CD14-positive monocyte (primary cell): ENCODE results near the gene PFN3. TPM values are rescaled to one million over a fixed set of nuclear protein-coding genes. Genes with fewer than 3 reads are reported as not detected.

Source experiments
- DNase-seq, 3 donors: peaks; one replicate each; pipeline ENCODE4 v3.0.0-alpha.2; 2011 to 2022
- H2AFZ ChIP-seq: 2 replicates; pipeline ENCODE4 v1.6.0; 2012; ENCODE audit warnings: mild to moderate bottlenecking, low read depth, low read length, inconsistent platforms; ENCODE audit not compliant: insufficient read depth, poor library complexity, severe bottlenecking
- H3K27ac ChIP-seq, 2 donors: 1 replicate in 1 of 2; 2 replicates in 1 of 2; pipeline ENCODE4 v1.5.1; 2012 to 2013; ENCODE audit warnings: low read length in 2 of 2, control low read depth in 1 of 2, inconsistent platforms in 1 of 2, low read depth in 1 of 2, mild to moderate bottlenecking in 1 of 2
- H3K27me3 ChIP-seq, 2 donors: one replicate each; pipeline versions ENCODE4 v1.6.0 to v1.6.1; 2011 to 2013; ENCODE audit warnings: low read length in 2 of 2; ENCODE audit not compliant: control insufficient read depth in 2 of 2, insufficient read depth in 2 of 2
- H3K36me3 ChIP-seq, 2 donors: replicated peaks in 1 of 2; 1 replicate in 1 of 2; 2 replicates in 1 of 2; pipeline versions ENCODE4 v1.5.1 to v1.6.1; 2012 to 2013; ENCODE audit warnings: low read length in 2 of 2, control low read depth in 1 of 2, inconsistent platforms in 1 of 2, mild to moderate bottlenecking in 1 of 2; ENCODE audit not compliant: insufficient read depth in 2 of 2, control insufficient read depth in 1 of 2
- H3K4me1 ChIP-seq, 2 donors: 1 replicate in 1 of 2; 2 replicates in 1 of 2; pipeline versions ENCODE4 v1.5.1 to v1.6.1; 2012 to 2013; ENCODE audit warnings: low read length in 2 of 2, control low read depth in 1 of 2, inconsistent platforms in 1 of 2, mild to moderate bottlenecking in 1 of 2, moderate library complexity in 1 of 2; ENCODE audit not compliant: insufficient read depth in 2 of 2, control insufficient read depth in 1 of 2
- H3K4me2 ChIP-seq: replicated peaks from 2 replicates; pipeline ENCODE3; 2012; ENCODE audit warnings: low read length, moderate library complexity, mild to moderate bottlenecking; ENCODE audit not compliant: poor library complexity, severe bottlenecking; ENCODE audit errors: extremely low read depth
- H3K4me3 ChIP-seq, 3 experiments: fragments of 200-600 bp in 1 of 3; sonication (generic) in 1 of 3; replicated peaks in 1 of 3; 1 replicate in 2 of 3; 2 replicates in 1 of 3; pipeline ENCODE4 v1.5.1; 2011 to 2013; ENCODE audit warnings: low read length in 3 of 3, mild to moderate bottlenecking in 3 of 3, control low read depth in 2 of 3, low read depth in 2 of 3, inconsistent platforms in 1 of 3, moderate library complexity in 1 of 3
- H3K79me2 ChIP-seq: 2 replicates; pipeline ENCODE4 v1.6.0; 2012; ENCODE audit warnings: mild to moderate bottlenecking, control low read depth, inconsistent platforms, low read length, moderate library complexity; ENCODE audit not compliant: insufficient read depth
- H3K9ac ChIP-seq: 2 replicates; pipeline ENCODE4 v1.6.0; 2017; ENCODE audit warnings: low read length, mild to moderate bottlenecking; ENCODE audit not compliant: insufficient read depth, poor library complexity, severe bottlenecking
- H3K9me3 ChIP-seq, 2 donors: replicated peaks in 1 of 2; 1 replicate in 1 of 2; 2 replicates in 1 of 2; pipeline versions ENCODE4 v1.5.1 to v1.6.1; 2012 to 2013; ENCODE audit warnings: low read length in 2 of 2, control low read depth in 1 of 2; ENCODE audit not compliant: control insufficient read depth in 1 of 2, insufficient read depth in 1 of 2
- H4K20me1 ChIP-seq: 2 replicates; pipeline ENCODE4 v1.6.0; 2012; ENCODE audit warnings: mild to moderate bottlenecking, low read length, control low read depth, moderate library complexity; ENCODE audit not compliant: insufficient read depth
- H3K27ac Mint-ChIP-seq, 7 donors: one replicate each; pipeline ENCODE4 v1.8.0; 2020; ENCODE audit warnings: mild to moderate bottlenecking in 7 of 7, mixed read lengths in 7 of 7, moderate library complexity in 6 of 7, inconsistent platforms in 2 of 7
- H3K27me3 Mint-ChIP-seq, 3 donors: one replicate each; pipeline ENCODE4 v1.8.0; 2021 to 2022; ENCODE audit warnings: low read depth in 3 of 3, mild to moderate bottlenecking in 3 of 3, mixed read lengths in 3 of 3, moderate library complexity in 3 of 3, inconsistent platforms in 1 of 3
- H3K36me3 Mint-ChIP-seq, 2 donors: one replicate each; pipeline ENCODE4 v1.8.0; 2020; ENCODE audit warnings: mixed read lengths in 2 of 2, inconsistent platforms in 1 of 2, mild to moderate bottlenecking in 1 of 2
- H3K4me1 Mint-ChIP-seq: one replicate; pipeline ENCODE4 v1.8.0; 2020; ENCODE audit warnings: mild to moderate bottlenecking, mixed read lengths
- H3K4me3 Mint-ChIP-seq, 2 donors: one replicate each; pipeline ENCODE4 v1.8.0; 2020; ENCODE audit warnings: mild to moderate bottlenecking in 2 of 2, mixed read lengths in 2 of 2, moderate library complexity in 1 of 2
- H3K9me3 Mint-ChIP-seq, 7 donors: one replicate each; pipeline ENCODE4 v1.8.0; 2020 to 2022; ENCODE audit warnings: mixed read lengths in 7 of 7, mild to moderate bottlenecking in 6 of 7, moderate library complexity in 6 of 7, inconsistent platforms in 2 of 7
- CTCF ChIP-seq: fragments of 200-600 bp; IDR thresholded peaks from one replicate; pipeline ENCODE4 v1.8.0; 2022; ENCODE audit warnings: antibody characterized with exemption, mild to moderate bottlenecking
- WGBS: methylation state at CpG from one replicate; pipeline ENCODE4 v1.1.5; 2013; ENCODE audit warnings: missing lambda C conversion rate; ENCODE audit not compliant: insufficient coverage; 5-methylcytosine and 5-hydroxymethylcytosine counted together
- intact Hi-C, 2 donors: fragments of 100-400 bp; cut with micrococcal nuclease; formaldehyde crosslinking; loops; one replicate each; pipeline versions ENCODE4 v1.15.0 to v1.15.1; 2023
- polyA plus RNA-seq, 3 donors: library from polyadenylated mRNA; depleted of rRNA in 1 of 3; unstranded in 2 of 3; stranded (reverse) in 1 of 3; fragments of 300-500 nt in 2 of 3; fragments of >200 nt in 1 of 3; fragmentation: Illumina TruSeq in 2 of 3; gene quantifications; 1 replicate in 2 of 3; 2 replicates in 1 of 3; pipeline ENCODE4 v1.2.3, GENCODE V29; 2012 to 2021

PFN3 gene
- polyA plus RNA-seq, 3 donors, result not detected

DNA sequence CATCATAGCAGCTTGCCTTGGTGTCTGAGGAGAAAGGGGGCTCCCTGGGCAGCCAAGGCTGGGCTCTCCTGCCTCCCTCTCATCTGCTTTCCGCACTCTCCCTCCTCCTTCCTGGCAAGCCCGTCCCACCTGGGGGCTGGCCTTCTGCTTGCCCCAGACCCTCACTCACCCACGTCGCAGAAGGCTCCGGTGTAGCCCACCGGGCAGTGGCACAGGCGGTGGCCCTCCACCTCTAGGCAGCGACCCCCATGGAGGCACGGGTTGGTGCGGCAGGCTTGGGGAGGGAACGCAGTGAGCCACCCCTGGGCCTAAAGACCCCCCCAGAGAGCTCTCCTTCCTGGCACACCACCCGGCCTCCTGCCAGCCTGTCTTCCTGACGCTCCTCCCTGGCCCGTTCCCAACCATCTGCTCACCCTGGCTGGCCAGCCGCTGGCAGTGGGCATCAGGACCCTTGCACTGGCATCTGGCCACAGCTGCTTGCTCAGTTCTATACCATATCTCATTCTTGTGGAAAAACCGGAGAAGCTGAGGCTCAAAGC, 4.2 kb upstream of the PFN3 start:
- WGBS, result 49% methylated on average over 12 of the region's 16 CpGs
- Histone ChIP-seq H3K9me3 (peaks cover 0 to 12% of the 10 kb centered on the region in 2 donors), H3K9ac (peak overlapping the region; percentile 58), H3K4me2 (peak overlapping the region; percentile 89), H3K27ac (no peak overlapping the region), H2AFZ (peak overlapping the region; percentile 81), H3K79me2 (no peaks in the 10 kb centered on the region), H3K4me1 (peaks cover 45 to 46% of the 10 kb centered on the region in 2 donors), H3K27me3 (peaks cover 26 to 38% of the 10 kb centered on the region in 2 donors), H3K36me3 (no peaks in the 10 kb centered on the region), H4K20me1 (peaks cover 11% of the 10 kb centered on the region), H3K4me3 (peak overlapping the region in 1 of 3 experiments; percentile 74)
- H3K27ac Mint-ChIP-seq, result peak overlapping the region in 6 of 7 donors; percentile 32 to 89 (median 82)
- intact Hi-C loops, result loop anchor here (1.0 to 5.0 kb wide), 5 partner anchors 14 to 93 kb away; partner anchors contain the start of gene PDLIM7 (in 1 of the 2)
- TF ChIP-seq CTCF, result no peak
- peaks cover 0 to 17% (median 5%) of the 10 kb centered on the region in 7 donors for H3K9me3 Mint-ChIP-seq
- DNase-seq, result no peak
- H3K36me3 Mint-ChIP-seq, result peaks cover 8% of the 10 kb centered on the region in 2 donors
- H3K4me3 Mint-ChIP-seq, result peak overlapping the region; percentile 72 to 74
- H3K4me1 Mint-ChIP-seq, result peaks cover 42% of the 10 kb centered on the region
- peaks cover 38 to 53% (median 49%) of the 10 kb centered on the region in 3 donors for H3K27me3 Mint-ChIP-seq

DNA sequence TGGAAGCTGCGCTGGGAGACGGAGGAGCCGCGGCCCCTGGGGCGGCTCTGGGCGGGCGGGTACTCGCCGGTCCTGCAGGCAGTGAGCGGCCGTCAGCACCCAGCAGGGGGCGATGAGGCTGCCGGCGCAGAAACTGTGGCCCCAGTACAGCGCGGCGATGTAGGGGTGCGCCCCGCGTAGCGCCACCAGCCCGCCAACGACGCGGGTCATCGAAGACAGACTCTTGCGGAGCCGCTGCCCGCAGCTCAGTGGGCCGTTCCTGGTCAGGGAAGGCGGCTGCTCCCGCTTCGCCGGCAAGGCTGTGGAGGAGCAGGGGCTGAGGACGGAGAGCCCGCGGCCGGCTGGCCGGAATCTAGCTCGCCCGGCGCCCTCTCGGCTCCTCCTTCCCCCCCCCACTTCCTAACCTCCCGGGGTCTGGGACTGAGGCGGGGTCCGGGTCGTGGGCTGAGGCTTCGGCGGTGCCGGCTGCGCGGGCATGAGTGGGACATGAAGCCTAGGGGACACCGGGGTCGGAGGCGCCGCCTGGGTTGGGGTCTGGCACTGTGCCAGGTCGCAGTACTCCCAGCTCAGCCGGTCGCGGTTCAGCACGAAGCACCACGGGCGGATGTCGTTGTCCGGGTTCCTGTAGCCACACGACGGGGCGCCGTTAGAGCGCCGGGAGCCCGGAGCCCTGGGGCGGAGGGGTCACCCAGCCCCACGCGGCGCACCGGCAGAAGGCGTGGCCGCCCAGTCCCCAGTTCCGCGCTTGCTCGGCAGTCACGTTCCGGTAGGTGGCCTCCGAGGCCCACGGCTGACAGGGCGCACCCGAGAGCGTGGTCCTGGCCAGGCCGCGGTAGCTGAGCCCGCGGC, 3.6 kb upstream of the PFN3 start:
- Histone ChIP-seq H3K36me3 (no peaks in the 10 kb centered on the region), H3K79me2 (no peaks in the 10 kb centered on the region), H4K20me1 (peaks cover 11% of the 10 kb centered on the region), H3K4me3 (peak overlapping the region; percentile 21 to 74 (median 39)), H3K9me3 (peaks cover 0 to 12% of the 10 kb centered on the region in 2 donors), H3K4me1 (peaks cover 45 to 46% of the 10 kb centered on the region in 2 donors), H3K9ac (peak overlapping the region; percentile 58), H3K27ac (no peak overlapping the region), H3K27me3 (peaks cover 26 to 43% of the 10 kb centered on the region in 2 donors), H2AFZ (peak overlapping the region; percentile 81), H3K4me2 (peak overlapping the region; percentile 89)
- peaks cover 6 to 8% of the 10 kb centered on the region in 2 donors for H3K36me3 Mint-ChIP-seq
- peak; percentile 76 for TF ChIP-seq CTCF
- peaks cover 0 to 17% (median 5%) of the 10 kb centered on the region in 7 donors for H3K9me3 Mint-ChIP-seq
- intact Hi-C loops, result loop anchor here (1.0 to 5.0 kb wide), 5 partner anchors 15 to 93 kb away; partner anchors contain the start of gene PDLIM7 (in 1 of the 2)
- H3K4me1 Mint-ChIP-seq, result peaks cover 40% of the 10 kb centered on the region
- H3K27me3 Mint-ChIP-seq, result peaks cover 38 to 57% (median 51%) of the 10 kb centered on the region in 3 donors
- peak overlapping the region in 5 of 7 donors; percentile 33 to 80 (median 53) for H3K27ac Mint-ChIP-seq
- under 1% methylated on average over 91 of the region's 93 CpGs for WGBS
- peak overlapping the region; percentile 72 to 87 for H3K4me3 Mint-ChIP-seq
- peak; percentile 90 to 92 (median 91) for DNase-seq
